Activated T-cell treated with anti-CD3 and anti-CD28 coated beads, Interleukin-2, amount 50 U/mL, for 72 hours (primary cell): ENCODE results near the gene SLC18A3. TPM values are rescaled to one million over a fixed set of nuclear protein-coding genes. Genes with fewer than 3 reads are reported as not detected.

Experiments
- ATAC-seq, 2 donors: fragments of 150-1000 bp; cut with Tn5 transposase; replicated peaks in 1 of 2; 2 replicates each; pipeline ENCODE4 v1.10.0; 2021; ENCODE audit warnings: moderate library complexity in 2 of 2, mild to moderate bottlenecking in 1 of 2
- DNase-seq, 2 donors: peaks; one replicate each; pipeline ENCODE4 v3.0.0; 2021 to 2022; ENCODE audit warnings: mixed read lengths in 1 of 2
- H3K27ac Mint-ChIP-seq: one replicate; pipeline ENCODE4 v1.8.0; 2022; ENCODE audit warnings: mild to moderate bottlenecking, moderate library complexity, mixed read lengths
- H3K27me3 Mint-ChIP-seq: one replicate; pipeline ENCODE4 v1.8.0; 2022; ENCODE audit warnings: low read depth, mixed read lengths
- H3K36me3 Mint-ChIP-seq, 2 donors: one replicate each; pipeline ENCODE4 v1.8.0; 2022; ENCODE audit warnings: mixed read lengths in 2 of 2, mild to moderate bottlenecking in 1 of 2; ENCODE audit not compliant: insufficient read depth in 2 of 2
- H3K4me1 Mint-ChIP-seq: one replicate; pipeline ENCODE4 v1.8.0; 2022; ENCODE audit warnings: low read depth, mixed read lengths
- H3K4me3 Mint-ChIP-seq, 2 donors: one replicate each; pipeline ENCODE4 v1.8.0; 2022; ENCODE audit warnings: mild to moderate bottlenecking in 2 of 2, mixed read lengths in 2 of 2, moderate library complexity in 2 of 2
- H3K9me3 Mint-ChIP-seq, 2 donors: one replicate each; pipeline ENCODE4 v1.8.0; 2022; ENCODE audit warnings: mixed read lengths in 2 of 2
- total RNA-seq, 2 donors: library from RNA; stranded (reverse); gene quantifications; one replicate each; pipeline ENCODE4 v1.2.3, GENCODE V29; 2022

Gene SLC18A3
- total RNA-seq, 2 donors from 2014 or later: not detected

- ATAC-seq (no peak), DNase-seq (no peak)
- no peak overlapping the region for H3K27ac Mint-ChIP-seq
- peaks cover 7 to 10% of the 10 kb centered on the region in 2 donors for H3K36me3 Mint-ChIP-seq
- H3K4me3 Mint-ChIP-seq: no peak overlapping the region
- H3K27me3 Mint-ChIP-seq: peaks cover 8% of the 10 kb centered on the region
- no peaks in the 10 kb centered on the region for H3K4me1 Mint-ChIP-seq
- H3K9me3 Mint-ChIP-seq: peaks cover 8 to 9% of the 10 kb centered on the region in 2 donors
These were observed 47.5 kb downstream of the SLC18A3 start for GRCh38 chr10:49657606-49658005.

GRCh38 chr10:49661140-49661856 lies 51.2 kb downstream of the SLC18A3 start:
- Mint-ChIP-seq H3K36me3 (peaks cover 5 to 10% of the 10 kb centered on the region in 2 donors), H3K4me3 (no peak overlapping the region), H3K27me3 (peaks cover 6% of the 10 kb centered on the region), H3K4me1 (no peaks in the 10 kb centered on the region), H3K9me3 (peaks cover 8 to 9% of the 10 kb centered on the region in 2 donors), H3K27ac (no peak overlapping the region)
- no peak for ATAC-seq
- DNase-seq: no peak

Other genes with a start within 250 kb of the SLC18A3 start
- gene DRGX, start 214.2 kb upstream of the SLC18A3 start, total RNA-seq: not detected
- gene ERCC6, start 71.2 kb upstream of the SLC18A3 start, total RNA-seq: 10 to 100 TPM; 29.4 to 33.6 TPM
- gene CHAT, start 3.7 kb downstream of the SLC18A3 start, total RNA-seq: under 1 TPM in 1 of 2 donors, not detected in 1; 0.14 TPM
- not detected for gene C10orf53, start 69.3 kb downstream of the SLC18A3 start, total RNA-seq
- gene OGDHL, start 152.0 kb downstream of the SLC18A3 start, total RNA-seq: under 1 TPM; 0.67 to 0.99 TPM